HG02610 (cell line): Measurements from ENCODE around the gene CAPN2.
"Not testable (repeated sequence)": the region's sequence is repeated elsewhere in the genome, so short reads cannot be mapped to it uniquely, and the experiment has no call there.

Source experiments
- ATAC-seq: cut with Tn5 transposase; IDR thresholded peaks from one replicate; pipeline ENCODE4 v1.9.1; 2021; ENCODE audit warnings: mild to moderate bottlenecking, moderate library complexity; ENCODE audit not compliant: unreplicated experiment

Gene CAPN2

GRCh38 chr1:223784541-223784940, 72.2 kb downstream of the CAPN2 start:
- no peak for ATAC-seq

DNA sequence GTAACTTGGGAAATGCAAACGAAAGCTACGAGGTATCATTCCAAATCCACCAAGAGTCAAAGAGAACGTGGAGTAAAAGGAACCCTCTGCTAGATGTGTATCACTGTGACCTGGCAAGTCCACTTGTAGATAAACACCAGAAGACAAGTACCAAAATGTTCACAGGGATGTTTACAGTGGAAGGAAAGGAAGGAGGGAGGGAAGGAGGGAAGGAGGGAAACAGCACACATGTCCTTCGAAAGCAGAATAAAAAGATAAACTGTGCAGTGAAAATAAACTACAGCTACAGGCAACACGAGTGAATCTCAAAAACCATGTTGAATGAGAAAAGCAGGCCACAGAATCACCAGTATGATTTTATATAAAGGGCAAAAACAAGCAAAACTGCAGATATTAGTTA, 73.5 kb downstream of the CAPN2 start:
- ATAC-seq, result no peak

DNA sequence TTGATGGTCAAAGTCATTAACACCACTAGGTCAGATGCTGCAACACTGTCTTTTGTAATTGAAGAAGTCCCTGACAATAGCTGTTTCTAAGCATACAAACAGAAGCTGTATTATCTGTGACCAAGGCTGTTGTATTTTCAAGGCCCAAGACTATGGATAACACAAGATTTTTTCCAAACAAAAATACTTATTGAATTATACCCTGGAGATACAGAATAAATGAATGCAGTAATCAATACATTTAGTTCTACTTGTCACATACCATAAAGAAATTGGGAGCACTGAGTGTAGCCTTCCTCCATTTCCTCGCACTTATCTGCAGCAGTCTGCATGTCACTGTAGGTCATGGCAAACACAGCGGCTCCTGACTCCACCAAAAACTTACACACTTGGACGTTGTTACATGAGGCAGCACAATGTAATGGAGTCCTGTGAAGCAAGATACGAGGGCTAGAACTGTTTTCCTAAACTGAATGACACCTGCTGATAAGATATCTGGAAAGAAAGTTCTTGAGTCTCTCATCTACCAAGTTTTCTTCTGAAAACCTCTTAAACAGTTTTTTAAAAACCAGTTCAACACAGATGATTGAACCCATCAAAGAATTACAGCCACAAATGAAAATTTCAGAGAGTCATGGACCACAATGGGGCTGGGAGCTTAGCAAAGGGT, 76.5 kb downstream of the CAPN2 start:
- ATAC-seq, result no peak

- no peak for ATAC-seq
These were observed 79.7 kb downstream of the CAPN2 start for GRCh38 chr1:223792046-223792445.

GRCh38 chr1:223793716-223794115, 81.4 kb downstream of the CAPN2 start:
- ATAC-seq, result no peak

DNA sequence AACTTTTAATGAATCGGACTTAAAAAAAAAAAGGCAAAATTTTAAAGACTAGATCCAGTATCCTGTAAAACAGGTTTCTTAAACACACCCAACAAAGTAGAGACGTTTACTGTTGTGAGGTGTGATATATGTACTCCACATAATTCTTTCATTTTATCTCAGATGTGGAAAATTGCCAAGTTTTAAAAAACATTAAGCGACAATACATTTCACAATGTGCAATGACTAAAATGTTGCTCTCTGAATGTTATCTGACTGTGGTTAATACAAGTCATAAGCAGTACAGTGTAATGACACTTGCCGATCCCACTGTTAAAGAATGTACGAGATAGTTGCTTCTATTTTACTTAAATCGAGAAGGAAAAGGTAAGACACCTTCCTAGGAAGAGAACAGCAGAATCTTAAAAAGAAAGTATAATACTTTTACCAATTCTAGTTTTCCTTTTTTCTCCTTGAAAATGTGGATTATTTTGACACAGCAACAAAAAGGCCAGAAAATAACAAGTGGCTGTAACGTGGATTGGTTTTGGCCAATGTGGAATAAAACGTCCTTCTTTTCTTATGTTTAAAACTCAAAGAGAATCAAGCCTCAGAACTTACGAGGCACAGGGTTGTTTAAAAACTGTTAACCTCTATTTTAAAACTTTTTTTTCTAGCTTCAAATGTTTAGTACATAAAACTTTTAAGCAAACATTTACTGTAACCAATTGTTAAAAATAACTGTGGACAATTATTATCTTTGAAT, 82.0 kb downstream of the CAPN2 start:
- ATAC-seq, result no peak

- no peak for ATAC-seq
These were observed 83.9 kb downstream of the CAPN2 start for GRCh38 chr1:223796210-223796609.

DNA sequence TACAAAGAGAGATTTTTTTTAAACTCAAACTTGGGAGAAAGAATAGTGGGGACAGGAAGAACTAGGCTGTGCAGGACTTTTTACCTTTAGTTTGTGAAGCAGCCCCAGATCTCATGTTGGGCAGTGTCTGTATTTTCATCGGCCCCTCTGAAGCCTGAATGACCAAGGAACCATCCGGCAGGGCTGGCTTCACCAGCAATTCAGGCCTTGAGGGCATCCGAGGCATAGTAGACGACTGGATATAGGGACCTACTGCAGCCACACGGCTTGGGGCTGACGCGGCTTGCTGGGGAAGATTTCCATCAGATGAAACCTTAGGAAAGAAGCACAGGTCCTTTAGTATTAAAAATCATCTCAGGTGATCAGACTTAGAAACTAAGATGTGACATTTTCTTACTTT, 89.7 kb downstream of the CAPN2 start:
- ATAC-seq, result no peak

- no peak for ATAC-seq
These were observed 90.3 kb downstream of the CAPN2 start for GRCh38 chr1:223802602-223803001.

- no peak for ATAC-seq
These were observed 90.9 kb downstream of the CAPN2 start for GRCh38 chr1:223803211-223803610.

GRCh38 chr1:223809905-223810304, 97.6 kb downstream of the CAPN2 start:
- not testable (repeated sequence) for ATAC-seq

DNA sequence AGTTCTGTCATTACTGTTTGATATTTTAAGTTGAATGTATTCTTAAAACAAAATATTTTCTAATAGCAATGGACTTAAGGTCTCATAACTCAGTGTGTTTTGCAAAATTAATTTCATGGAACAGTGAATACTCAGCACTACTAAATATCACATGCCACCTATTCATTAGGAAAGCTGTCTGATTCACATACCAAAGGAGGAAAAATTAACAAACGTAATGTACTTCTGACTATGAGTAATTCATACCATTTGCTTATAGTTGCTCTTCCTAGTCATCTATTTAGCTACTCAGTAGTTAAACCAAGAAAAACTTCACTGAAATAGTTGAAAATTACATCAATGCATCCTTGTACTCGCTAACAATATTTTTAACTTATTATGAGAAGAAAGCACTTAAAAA, 98.2 kb downstream of the CAPN2 start:
- ATAC-seq, result no peak

- no peak for ATAC-seq
These were observed 99.3 kb downstream of the CAPN2 start for GRCh38 chr1:223811634-223812101.

GRCh38 chr1:223813645-223814044, 101.3 kb downstream of the CAPN2 start:
- no peak for ATAC-seq

- ATAC-seq, result no peak
These were observed 102.9 kb downstream of the CAPN2 start for GRCh38 chr1:223815020-223815853.

DNA sequence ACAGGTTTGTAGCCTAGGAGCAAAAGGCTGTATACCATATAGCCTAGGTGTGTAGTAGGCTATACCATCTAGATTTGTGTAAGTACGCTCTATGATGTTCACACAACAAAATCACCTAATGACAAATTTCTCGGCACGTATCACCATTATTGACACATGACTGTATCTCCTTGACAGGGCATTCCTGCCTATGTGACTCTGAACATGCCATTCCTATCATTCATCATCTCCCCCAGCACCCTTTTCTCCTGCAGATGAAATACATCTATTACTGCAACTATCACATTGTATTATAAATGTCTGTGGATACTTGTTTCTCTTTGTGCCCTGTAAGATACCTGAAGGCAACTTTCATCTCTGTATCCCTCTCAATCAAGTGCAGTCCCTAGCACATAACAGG, 103.5 kb downstream of the CAPN2 start:
- no peak for ATAC-seq

GRCh38 chr1:223817265-223817664, 104.9 kb downstream of the CAPN2 start:
- not testable (repeated sequence) for ATAC-seq

DNA sequence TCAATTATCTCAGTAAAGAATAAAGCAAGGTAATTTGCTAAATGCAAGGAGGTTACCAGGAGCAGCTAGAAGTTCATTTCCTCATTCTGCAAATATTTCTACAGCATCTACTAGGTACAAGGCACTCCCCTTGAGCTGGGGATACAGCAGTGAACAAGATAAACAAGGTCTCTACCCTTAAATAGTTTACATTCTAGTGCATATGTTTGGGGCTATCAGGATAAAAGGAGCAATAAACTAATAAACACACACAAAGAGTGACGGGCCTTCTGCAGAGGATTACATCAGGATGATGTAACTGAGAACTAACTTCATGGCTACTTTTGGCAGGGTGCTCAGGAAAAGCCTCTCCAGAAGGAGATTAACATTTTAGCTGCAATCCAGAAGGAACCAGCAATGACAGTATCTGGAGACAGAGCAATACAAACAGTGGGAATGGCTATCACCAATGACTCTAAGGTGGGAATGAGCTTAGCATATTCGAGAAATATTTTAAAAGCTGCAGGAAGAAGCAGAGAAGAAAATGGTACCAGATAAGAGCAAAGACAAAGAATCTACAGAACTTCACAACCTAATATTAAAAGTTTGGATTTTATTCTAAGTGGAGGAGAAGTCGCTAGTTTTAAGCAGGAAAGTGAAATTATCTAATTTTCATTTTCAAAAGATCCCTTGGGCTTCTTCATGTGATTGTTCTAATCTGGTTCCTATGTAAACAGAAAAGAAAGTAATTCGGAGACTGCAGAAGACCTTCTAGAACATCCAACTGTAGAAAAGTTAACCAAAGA, 107.6 kb downstream of the CAPN2 start:
- no peak for ATAC-seq

DNA sequence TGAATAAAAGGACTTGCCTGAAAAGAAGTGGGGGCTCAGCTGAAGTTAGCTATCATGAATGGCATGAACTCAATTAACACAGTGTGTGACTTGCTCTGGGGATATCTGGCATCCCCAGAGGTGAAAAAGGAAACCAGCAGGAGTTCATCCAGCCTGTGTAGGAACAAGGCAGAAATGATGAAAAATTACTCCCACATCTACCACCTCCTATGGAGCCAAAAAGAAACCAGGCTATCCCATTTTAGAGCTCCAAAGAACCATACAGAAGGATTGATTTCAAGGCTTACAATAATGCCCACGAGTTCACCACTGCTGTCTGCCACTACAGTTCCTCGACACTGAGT, 108.1 kb downstream of the CAPN2 start:
- no peak for ATAC-seq

- no peak for ATAC-seq
These were observed 108.6 kb downstream of the CAPN2 start for GRCh38 chr1:223820971-223821370.

DNA sequence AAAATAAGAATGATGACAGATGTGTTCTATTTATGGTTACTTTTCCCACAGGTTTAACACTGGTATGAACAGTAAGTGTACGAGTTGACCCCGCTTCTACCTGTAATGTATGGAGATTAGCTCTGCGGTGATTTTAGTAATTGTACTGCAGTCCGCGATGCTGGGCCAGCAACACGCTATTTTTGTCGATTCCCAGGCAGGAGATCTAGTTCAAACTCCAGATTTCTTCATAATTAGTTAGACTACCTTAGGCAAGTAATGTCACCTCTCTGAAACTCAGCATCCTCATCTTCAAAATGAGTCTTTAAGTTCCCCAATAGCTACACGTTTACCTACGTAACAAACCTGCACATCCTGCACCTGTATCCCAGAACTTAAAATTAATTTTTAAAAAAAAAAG, 111.9 kb downstream of the CAPN2 start:
- ATAC-seq, result no peak
